Measurements from ENCODE around the gene RHBDL1. TPM values are rescaled to one million over a fixed set of nuclear protein-coding genes. Genes with fewer than 3 reads are reported as not detected.

Gene RHBDL1
- total and polyA plus RNA-seq, 11 donors, result 0.19 to 3.6 (median 1.8) TPM

GRCh38 chr16:637081-638018 lies 38.1 kb upstream of the RHBDL1 start:
- H3K27me3 ChIP-seq, result no peaks in the 10 kb centered on the region
- TF ChIP-seq POLR2A (IDR thresholded peaks at IDR 0.05), result no peak
- TF ChIP-seq CTCF (IDR thresholded peaks at IDR 0.05), result no peak
- peaks cover 3 to 35% (median 18%) of the 10 kb centered on the region in 12 donors for H3K4me1 ChIP-seq
- no peaks in the 10 kb centered on the region for H3K9me3 ChIP-seq
- peaks cover 0 to 16% (median 0%) of the 10 kb centered on the region in 9 donors for H3K36me3 ChIP-seq
- intact Hi-C loops (cut with DNase I), result loop anchor here in 1 of 10 donors (2.0 kb wide), 1 partner anchor 47 kb away; the partner anchor contains the start of gene RAB40C
- peak; percentile 92 to 95 (median 93) for DNase-seq
- WGBS, 4 donors, result 17 to 72% (median 27%) methylated on average over 7 to 53 of the region's 53 CpGs
- peak; percentile 67 to 85 (median 78) for ATAC-seq
- peak overlapping the region; percentile 69 to 94 (median 82) for H3K4me3 ChIP-seq
- peak overlapping the region; percentile 94 to 100 (median 97) for H3K27ac ChIP-seq

- WGBS, 4 donors, result 72 to 94% (median 78%) methylated on average over 11 to 15 of the region's 15 CpGs
- intact Hi-C loops (cut with DNase I), result no loop called here
These were observed 37.4 kb upstream of the RHBDL1 start for GRCh38 chr16:638034-638543.

GRCh38 chr16:638836-639235 lies 36.6 kb upstream of the RHBDL1 start:
- Histone ChIP-seq H3K27ac (peak overlapping the region in 8 of 12 donors; percentile 34 to 100 (median 90)), H3K4me3 (no peak overlapping the region), H3K9me3 (no peaks in the 10 kb centered on the region), H3K4me1 (peaks cover 3 to 50% (median 29%) of the 10 kb centered on the region in 12 donors), H3K27me3 (no peaks in the 10 kb centered on the region), H3K36me3 (peaks cover 0 to 5% (median 0%) of the 10 kb centered on the region in 9 donors)
- TF ChIP-seq CTCF (IDR thresholded peaks at IDR 0.05) (no peak), POLR2A (IDR thresholded peaks at IDR 0.05) (no peak)
- WGBS, 4 donors, result 84 to 91% (median 85%) methylated on average over 6 to 9 of the region's 9 CpGs
- ATAC-seq, result no peak
- intact Hi-C loops (cut with DNase I), result no loop called here
- DNase-seq, result no peak

More at GRCh38 chr16:638034-638543, 37.4 kb upstream of the RHBDL1 start:
- Histone ChIP-seq H3K27ac (peak overlapping the region in 11 of 12 donors; percentile 32 to 100 (median 93)), H3K36me3 (peaks cover 0 to 13% (median 0%) of the 10 kb centered on the region in 9 donors), H3K4me1 (peaks cover 3 to 43% (median 25%) of the 10 kb centered on the region in 12 donors), H3K9me3 (no peaks in the 10 kb centered on the region), H3K27me3 (no peaks in the 10 kb centered on the region), H3K4me3 (no peak overlapping the region)
- TF ChIP-seq CTCF (IDR thresholded peaks at IDR 0.05) (no peak), POLR2A (IDR thresholded peaks at IDR 0.05) (no peak)
- DNase-seq (no peak), ATAC-seq (no peak)

GRCh38 chr16:640614-641013 lies 34.9 kb upstream of the RHBDL1 start:
- Histone ChIP-seq H3K4me3 (peak overlapping the region in 6 of 12 donors; percentile 62 to 89 (median 76)), H3K27me3 (no peaks in the 10 kb centered on the region), H3K9me3 (no peaks in the 10 kb centered on the region), H3K27ac (peak overlapping the region in 4 of 12 donors; percentile 17 to 92 (median 70)), H3K4me1 (peaks cover 0 to 57% (median 24%) of the 10 kb centered on the region in 12 donors), H3K36me3 (peaks cover 0 to 3% (median 0%) of the 10 kb centered on the region in 9 donors)
- WGBS, 4 donors, result 67 to 89% (median 84%) methylated on average over 3 to 5 of the region's 5 CpGs
- no peak for DNase-seq
- TF ChIP-seq CTCF (IDR thresholded peaks at IDR 0.05), result no peak
- intact Hi-C loops (cut with DNase I), result loop anchor here in 2 of 10 donors (10.0 kb wide), 1 partner anchor 56 kb away; no protein-coding TSS in a partner anchor
- no peak for ATAC-seq
